Measurements from ENCODE around the gene ATP1A4.
A peak's percentile ranks its signal among the peaks of the same experiment; 100 is the strongest.

ATP1A4 gene

DNA sequence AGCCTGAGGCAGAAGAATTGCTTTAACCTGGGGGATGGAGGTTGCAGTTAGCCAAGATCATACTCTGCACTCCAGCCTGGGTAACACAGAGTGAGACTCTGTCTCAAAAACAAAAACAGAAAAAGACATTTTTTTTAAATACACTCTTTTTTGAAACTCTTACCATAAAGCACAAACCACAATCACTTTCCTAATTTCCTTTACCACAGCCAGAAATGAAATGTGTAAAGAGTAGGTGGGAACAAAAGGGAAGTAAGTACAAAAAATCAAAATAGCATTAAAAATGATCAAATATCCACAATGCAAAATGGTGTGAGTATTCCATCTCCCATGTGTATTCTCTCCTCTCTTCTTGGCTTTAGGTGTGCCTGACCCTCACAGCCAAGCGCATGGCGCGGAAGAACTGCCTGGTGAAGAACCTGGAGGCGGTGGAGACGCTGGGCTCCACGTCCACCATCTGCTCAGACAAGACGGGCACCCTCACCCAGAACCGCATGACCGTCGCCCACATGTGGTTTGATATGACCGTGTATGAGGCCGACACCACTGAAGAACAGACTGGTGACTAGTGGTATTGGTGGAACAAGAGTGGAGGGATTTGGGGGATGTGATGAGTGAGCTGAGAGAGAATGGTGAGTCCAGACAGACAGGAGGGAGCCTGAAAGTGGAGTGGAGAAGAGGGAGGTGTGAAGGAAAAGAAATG lies 14.9 kb downstream of the ATP1A4 start:
- in situ Hi-C loops (cut with HindIII; ENCODE audit: low sequenced_read_pairs), result no loop called here
- H3K4me3 ChIP-seq (ENCODE audit: low read depth, low read length), result no peak overlapping the region
- no peak for DNase-seq (ENCODE audit: low read depth, low spot score)
- TF ChIP-seq, protein P1, sequence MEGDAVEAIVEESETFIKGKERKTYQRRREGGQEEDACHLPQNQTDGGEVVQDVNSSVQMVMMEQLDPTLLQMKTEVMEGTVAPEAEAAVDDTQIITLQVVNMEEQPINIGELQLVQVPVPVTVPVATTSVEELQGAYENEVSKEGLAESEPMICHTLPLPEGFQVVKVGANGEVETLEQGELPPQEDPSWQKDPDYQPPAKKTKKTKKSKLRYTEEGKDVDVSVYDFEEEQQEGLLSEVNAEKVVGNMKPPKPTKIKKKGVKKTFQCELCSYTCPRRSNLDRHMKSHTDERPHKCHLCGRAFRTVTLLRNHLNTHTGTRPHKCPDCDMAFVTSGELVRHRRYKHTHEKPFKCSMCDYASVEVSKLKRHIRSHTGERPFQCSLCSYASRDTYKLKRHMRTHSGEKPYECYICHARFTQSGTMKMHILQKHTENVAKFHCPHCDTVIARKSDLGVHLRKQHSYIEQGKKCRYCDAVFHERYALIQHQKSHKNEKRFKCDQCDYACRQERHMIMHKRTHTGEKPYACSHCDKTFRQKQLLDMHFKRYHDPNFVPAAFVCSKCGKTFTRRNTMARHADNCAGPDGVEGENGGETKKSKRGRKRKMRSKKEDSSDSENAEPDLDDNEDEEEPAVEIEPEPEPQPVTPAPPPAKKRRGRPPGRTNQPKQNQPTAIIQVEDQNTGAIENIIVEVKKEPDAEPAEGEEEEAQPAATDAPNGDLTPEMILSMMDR (IDR thresholded peaks at IDR 0.05; ENCODE audit: low read depth, low read length), result no peak

DNA sequence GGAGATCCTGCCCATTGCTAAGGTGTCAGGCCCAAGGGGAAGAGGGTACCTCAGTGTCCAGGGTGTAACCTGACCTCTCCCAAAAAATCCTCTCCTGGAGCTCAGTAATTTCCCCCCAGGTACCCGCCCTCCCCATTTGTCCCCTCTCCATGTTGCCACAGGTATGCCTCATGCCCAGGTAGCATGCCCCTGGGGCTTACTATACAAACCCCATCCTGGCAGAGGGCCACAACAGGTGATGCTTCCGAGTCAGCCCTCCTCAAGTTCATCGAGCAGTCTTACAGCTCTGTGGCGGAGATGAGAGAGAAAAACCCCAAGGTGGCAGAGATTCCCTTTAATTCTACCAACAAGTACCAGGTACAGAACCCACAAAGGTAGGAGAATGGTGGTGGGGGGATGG lies 15.7 kb downstream of the ATP1A4 start:
- TF ChIP-seq, protein P1 (IDR thresholded peaks at IDR 0.05; ENCODE audit: low read depth, low read length), result no peak
- no peak for DNase-seq (ENCODE audit: low read depth, low spot score)
- no peak overlapping the region for H3K4me3 ChIP-seq (ENCODE audit: low read depth, low read length)
- in situ Hi-C loops (cut with HindIII; ENCODE audit: low sequenced_read_pairs), result no loop called here

DNA sequence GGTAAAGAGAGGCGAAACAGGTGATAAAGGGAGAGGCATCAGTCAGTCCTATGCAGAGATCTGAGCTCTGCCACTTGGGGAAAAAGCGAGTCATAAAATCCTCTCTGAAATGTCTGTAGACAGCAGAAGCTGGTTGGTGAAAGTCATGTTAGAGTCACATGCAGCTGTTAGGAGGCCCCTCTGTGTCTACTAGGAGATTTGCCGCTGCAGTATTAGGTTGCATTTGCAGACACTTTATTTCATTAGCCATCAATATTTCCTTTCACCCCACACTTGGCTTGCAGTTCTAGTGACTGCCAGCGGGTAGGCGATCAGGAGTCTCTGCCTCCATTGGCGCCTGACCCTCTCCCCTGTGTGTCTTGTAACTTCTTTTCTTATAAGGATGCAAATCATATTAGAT lies 16.2 kb downstream of the ATP1A4 start:
- no peak overlapping the region for H3K4me3 ChIP-seq (ENCODE audit: low read depth, low read length)
- TF ChIP-seq, protein P1 (IDR thresholded peaks at IDR 0.05; ENCODE audit: low read depth, low read length), result no peak
- in situ Hi-C loops (cut with HindIII; ENCODE audit: low sequenced_read_pairs), result no loop called here
- DNase-seq (ENCODE audit: low read depth, low spot score), result no peak

DNA sequence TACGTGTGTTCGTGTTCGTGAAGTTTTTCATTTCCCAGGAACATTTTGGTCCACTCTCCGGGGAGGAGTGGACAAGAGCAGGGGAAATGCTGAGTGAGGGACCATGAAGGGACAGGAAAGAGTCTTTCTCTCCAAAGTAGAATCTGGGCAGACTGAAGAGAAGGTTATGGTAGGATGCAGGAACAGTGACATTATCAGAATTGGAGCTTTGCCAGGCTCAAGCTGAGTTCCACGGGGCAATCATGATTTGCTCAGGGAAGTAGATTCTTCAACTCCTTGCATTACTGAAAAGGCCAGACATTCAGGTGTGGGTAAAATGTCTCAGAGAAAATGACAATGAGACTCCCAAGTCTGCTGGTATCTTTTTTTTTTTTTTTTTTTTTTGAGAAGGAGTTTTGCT lies 16.6 kb downstream of the ATP1A4 start:
- H3K4me3 ChIP-seq (ENCODE audit: low read depth, low read length), result no peak overlapping the region
- in situ Hi-C loops (cut with HindIII; ENCODE audit: low sequenced_read_pairs), result no loop called here
- TF ChIP-seq, protein P1 (IDR thresholded peaks at IDR 0.05; ENCODE audit: low read depth, low read length), result no peak
- no peak for DNase-seq (ENCODE audit: low read depth, low spot score)

DNA sequence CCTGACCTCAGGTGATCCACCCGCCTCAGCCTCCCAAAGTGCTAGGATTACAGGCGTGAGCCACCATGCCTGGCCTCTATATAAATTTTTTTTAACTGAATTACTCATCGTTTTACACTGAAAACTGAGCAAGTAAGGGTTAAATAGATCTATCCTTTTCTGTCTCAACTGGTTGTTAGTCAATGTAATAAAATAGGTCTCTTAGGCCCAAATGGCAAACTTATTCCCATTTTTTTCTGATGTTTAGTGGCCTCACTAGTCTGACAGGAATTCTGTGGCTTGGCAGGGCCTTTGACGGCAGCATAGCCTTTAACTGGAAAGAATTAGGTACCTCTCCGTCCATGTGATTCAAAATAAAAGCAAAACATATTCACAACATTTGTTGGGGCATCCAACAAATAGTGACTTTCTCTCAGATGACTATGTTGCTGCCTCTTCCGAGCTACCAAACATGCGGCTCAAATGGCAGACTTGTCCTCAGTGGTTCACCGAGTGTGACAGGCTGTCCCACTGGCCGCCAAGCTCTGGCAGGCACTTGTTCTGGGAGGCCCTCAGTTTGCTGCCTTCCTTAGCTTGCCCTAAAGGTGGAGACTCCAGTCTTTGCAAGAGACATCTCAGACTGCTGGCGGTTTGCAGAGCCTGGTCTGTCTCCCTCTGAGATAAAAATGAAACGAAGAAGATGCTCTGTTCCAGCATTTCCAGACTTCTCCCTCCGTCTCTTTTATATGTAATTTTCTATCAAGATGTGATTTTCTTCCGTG lies 17.4 kb downstream of the ATP1A4 start:
- in situ Hi-C loops (cut with HindIII; ENCODE audit: low sequenced_read_pairs), result no loop called here
- TF ChIP-seq, protein P1 (IDR thresholded peaks at IDR 0.05; ENCODE audit: low read depth, low read length), result peak; percentile 13
- H3K4me3 ChIP-seq (ENCODE audit: low read depth, low read length), result no peak overlapping the region
- peak; percentile 57 for DNase-seq (ENCODE audit: low read depth, low spot score)

DNA sequence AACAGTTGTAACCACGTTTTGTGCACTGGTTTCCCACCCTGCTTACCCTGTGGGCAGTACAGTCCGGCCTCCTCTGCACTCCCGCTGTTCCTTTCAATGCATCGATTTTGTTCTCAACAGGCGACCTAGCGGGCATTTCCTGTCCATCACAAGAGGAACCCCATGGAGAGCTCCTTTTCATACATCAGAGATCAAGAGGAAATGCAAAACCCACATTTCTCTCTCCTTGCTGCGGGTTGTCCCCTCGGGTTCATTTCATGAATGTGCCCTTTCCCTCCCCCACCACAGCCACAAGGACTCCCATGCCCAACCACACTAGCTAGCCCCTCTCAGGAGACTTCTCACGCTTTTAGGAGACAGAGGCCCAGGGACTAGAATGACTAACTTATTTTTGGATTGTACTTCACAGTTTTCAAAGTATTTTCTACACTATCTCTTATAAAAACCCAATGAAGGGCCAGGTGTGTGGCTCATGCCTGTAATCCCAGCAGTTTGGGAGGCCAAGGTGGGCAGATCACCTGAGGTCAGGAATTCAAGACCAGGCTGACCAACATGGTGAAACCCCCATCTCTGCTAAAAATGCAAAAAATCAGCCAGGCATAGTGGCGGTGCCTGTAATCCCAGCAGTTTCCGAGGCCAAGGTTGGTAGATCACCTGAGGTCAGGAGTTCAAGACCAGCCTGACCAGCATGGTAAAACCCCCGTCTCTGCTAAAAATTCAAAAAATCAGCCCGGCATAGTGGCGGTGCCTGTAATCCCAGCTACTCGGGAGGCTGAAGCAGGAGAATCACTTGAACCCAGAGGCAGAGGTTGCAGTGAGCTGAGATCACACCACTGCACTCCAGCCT lies 18.4 kb downstream of the ATP1A4 start:
- no peak overlapping the region for H3K4me3 ChIP-seq (ENCODE audit: low read depth, low read length)
- TF ChIP-seq, protein P1 (IDR thresholded peaks at IDR 0.05; ENCODE audit: low read depth, low read length), result no peak
- in situ Hi-C loops (cut with HindIII; ENCODE audit: low sequenced_read_pairs), result no loop called here
- DNase-seq (ENCODE audit: low read depth, low spot score), result peak; percentile 83
